LHCN-M2 (cell line): Measurements from ENCODE around the gene PLPP4. TPM values are rescaled to one million over a fixed set of nuclear protein-coding genes. Genes with fewer than 3 reads are reported as not detected.

ENCODE experiments used
- DNase-seq: peaks from one replicate; pipeline ENCODE4 v3.0.0-alpha.2; 2012; ENCODE audit warnings: low read depth
- total RNA-seq: library from RNA; depleted of rRNA; stranded (reverse); fragments of >200 nt; gene quantifications from 2 replicates; pipeline ENCODE4 v1.2.3, GENCODE V29; 2014

The PLPP4 gene
- total RNA-seq, 1 experiment from 2014 or later: 0.46 TPM

DNA sequence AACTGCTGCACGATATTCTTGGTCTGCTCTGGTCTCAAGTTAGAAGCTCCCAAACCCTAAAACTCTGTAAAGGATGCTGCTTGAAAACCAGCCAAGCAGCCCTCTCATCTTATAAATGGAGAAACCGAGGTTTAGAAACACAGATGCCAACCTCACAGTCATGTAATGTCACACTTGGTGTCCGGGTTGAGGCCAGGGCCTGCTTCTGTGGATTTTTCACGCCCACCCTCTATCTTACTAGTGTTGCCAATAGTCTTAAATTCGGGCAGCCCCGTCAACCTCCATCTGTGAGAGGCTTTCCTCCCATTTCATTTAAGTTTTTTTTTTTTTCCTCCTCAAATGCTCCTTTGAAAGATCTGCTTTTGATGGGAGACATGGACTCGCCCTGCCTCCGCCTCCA is 28.9 kb downstream of the PLPP4 start:
- DNase-seq: no peak

DNA sequence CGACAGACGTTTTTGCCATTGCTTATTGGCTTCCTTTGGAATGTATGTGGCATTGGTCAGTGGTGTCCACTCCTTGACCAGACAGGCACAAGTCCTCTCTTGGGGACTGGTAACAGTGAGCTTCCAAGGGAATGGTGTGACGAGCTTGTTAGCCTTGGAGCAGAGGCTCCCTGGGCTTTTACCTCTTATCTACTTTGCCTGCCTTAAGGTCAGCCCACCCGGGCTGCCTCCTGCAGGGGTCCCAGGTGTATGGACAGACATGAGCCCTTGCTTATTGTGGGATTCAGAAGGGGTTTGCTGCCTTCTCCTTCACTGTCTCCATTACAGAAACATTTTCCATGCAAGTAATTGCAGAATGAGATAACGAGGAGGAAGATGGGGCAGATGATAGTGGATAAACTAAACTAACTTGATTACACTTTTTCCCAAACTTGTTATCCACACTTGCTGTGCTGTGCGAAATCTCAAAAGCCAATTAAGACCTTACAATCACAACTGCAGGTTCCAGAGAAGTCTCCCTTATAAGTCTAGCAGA is 29.7 kb downstream of the PLPP4 start:
- no peak for DNase-seq

DNA sequence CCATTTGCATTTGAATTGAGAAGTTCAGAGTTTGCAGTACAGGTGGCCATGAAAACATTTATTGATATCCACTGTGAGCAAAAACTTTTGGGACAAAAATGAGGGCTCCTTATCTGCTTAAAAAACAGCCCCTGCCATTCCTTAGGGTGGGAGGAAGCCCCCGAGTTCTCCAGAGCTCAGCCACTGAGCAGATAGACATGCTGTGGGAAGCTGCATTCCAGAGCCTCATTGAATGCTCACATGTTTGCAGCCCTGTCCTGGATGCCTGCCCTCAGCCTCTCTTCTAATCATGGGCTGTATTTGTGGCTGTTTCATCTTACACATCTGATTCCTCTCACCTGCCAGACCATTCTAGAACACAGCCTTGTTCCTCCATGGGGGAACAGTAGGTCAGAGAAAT is 33.3 kb downstream of the PLPP4 start:
- no peak for DNase-seq

DNA sequence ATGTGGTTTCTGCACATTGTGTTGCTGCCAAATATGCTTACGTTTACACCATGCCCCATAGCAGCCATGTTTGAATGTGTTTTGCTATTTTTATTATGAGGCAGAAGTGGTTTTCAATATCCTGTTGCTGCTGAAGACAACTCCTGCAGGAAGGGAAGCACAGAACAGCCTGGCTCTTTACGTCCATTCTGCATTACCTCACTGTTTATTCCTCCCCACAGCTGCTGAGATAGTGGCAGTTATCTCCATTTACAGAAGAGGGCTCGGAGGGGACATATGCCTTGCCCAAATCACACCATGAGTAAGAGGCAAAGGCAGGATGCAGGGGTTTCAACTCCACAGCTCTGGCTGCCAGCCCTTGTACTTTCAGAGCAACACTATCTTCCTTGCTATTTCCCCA is 35.3 kb downstream of the PLPP4 start:
- DNase-seq: no peak

DNA sequence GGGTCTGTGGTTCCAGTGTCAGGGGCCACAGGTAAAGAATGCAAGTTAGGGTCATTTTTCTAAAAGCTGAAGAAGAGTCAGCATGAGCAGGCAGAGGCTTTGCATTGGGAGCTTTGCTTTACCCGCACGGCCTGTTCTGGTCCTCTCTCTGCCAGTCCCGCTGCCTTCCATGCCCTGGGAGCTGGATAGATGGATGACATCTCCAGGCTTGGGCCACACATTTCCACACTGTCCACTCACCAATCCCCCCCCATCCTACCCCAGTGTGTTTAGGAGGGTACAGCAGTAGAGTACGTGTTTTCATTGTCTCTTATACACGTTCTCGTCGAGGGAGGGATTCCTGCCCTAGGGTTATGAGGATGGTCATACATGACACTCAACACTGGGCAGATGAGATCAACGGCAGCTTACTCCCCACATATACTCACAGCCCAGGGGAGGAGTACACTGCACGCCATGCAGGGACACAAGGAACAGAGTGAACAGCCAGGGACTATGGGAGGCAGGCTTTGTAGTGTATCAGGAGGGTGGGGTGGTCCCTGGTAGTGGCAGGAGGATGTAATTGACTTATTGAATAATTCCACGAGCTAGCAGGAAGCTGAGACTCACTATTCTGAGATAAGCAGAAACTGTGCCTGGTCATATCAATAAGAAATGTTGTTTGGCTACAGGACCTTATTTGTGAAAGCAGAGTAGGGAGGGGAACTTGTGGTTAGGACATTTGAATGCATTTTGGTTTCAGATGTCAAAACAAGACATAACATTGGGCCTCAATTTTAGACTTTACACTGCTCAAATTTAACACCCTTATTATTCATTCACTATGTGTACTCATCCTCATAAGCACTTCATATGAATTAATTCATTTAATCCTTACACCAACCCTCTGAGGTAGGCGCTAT is 36.6 kb downstream of the PLPP4 start:
- DNase-seq: no peak

DNA sequence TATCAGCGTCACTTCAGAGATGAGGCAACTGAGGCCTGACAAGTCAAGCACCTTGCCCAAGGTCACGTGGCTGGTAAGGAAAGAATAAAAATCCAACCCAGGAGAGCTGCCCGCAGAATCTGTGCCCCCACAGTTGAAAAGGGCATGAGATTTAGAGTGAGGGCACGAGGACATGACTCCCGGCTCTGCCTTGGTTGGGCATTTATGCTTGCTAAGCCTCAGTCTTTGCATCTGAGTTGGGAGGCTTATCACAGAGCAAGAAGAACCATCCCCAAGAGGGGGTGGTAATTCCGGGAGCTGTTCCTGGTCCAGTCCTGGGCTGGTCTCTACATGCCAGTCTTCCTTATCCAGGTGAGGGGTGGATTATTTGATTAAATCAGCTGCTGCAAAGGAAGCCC is 37.3 kb downstream of the PLPP4 start:
- DNase-seq: no peak

DNA sequence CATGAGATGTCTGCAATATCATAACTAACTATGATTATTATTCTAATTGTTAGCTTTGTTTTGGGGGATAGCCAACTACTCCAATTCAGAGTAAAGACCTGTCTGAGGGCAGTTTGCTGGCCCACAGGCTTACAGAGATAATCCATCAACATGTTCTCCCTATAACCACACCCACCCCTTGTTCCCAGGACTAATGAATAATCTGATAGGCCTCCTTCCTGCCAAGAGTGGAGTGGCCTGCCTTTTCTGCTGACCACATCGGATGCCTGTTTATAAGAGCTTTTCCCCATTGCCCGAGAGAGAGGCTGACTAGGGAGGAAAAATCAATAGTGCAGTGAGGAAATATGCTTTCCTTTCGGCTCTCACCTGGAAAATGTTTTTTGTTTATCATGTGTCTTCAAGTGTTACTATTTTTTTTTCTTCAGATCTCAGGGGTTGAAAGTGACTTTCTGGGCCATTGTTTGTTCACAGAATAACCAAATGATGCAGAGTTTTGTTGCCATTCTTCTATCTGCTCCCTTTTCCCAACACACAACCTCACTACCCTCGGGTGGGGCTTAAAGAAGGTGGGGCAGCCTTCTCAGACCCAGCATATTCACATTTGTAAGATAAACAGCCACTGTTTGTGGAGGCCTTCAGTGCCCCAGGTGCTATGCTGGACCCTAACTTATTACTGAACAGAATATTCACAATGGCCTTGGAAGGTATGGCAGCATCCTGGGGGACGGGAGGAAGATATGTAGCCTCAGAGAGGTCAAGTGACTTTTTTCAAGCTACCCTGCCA is 38.4 kb downstream of the PLPP4 start:
- DNase-seq: no peak

DNA sequence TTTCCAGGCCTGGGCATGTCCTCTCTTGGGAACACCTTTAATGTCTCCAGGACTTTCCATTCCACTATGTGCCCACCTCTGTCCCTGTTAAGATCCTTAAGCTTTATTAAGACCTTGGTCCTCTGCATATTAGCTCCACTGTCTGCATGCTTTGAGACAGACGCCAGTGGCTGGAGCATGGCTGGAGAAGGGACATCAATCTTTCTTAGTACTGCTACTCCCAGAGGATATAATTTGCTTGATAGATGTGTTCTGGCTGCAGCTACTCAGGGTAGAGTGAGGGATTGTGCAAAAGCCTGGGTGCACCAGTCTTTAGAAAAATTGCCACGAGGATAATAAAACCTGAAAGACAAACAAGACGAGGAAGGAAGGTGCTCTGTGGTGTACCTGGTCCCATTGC is 42.9 kb downstream of the PLPP4 start:
- DNase-seq: no peak

DNA sequence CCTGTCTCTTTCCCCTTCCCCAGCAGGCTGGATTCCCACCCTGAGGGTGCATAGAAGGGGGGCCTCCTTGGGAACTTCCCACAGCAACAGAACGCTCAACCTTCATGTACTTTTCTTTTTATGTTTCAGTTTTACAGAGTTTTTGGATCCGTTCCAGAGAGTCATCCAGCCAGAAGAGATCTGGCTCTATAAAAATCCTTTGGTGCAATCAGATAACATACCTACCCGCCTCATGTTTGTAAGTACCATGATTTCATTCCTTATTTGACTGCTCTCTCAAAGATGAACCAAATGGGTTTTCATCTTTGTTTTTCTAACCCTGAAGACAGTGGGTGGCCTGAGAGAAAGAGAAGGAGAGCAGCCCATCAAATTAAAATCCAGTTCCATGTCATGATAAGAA is 46.7 kb downstream of the PLPP4 start:
- DNase-seq: no peak

DNA sequence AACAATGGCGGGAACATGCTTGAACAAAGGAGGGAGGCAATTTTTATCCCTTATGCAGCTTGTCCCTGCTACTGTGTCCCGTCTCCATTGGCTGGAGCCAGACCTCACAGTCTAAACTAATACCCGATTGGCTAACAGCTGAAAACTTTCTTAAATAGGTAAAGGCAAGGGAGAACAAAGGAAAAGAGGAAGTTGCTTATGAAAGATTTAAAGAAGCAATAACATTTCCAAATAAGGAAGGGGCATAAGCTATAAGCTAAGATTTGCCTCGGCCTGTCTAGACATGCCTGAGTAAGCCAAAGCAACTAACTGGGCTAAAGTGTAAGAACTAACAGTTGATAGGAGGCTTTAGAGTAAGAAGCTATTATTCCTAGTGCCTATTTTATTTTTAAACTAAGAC is 47.2 kb downstream of the PLPP4 start:
- DNase-seq: peak; percentile 1

DNA sequence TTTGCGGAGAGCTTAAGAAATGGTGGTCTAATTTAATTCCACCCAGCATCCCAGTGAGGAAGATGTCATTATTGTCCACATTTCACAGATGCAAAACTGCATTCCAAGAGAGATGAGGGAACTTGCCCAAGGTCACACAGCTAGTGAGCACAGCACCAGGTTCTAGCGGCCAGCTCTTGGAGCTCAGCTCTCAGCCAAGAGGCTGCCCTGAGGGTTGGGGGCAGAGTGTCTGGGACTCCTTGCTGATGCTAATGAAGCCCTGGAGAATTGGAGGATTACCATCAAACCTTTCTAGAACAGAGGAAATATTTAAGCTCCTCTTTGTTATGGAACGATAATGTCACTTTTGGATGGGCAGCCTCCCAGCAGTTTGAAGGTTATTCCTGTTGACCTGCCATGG is 48.0 kb downstream of the PLPP4 start:
- DNase-seq: no peak

DNA sequence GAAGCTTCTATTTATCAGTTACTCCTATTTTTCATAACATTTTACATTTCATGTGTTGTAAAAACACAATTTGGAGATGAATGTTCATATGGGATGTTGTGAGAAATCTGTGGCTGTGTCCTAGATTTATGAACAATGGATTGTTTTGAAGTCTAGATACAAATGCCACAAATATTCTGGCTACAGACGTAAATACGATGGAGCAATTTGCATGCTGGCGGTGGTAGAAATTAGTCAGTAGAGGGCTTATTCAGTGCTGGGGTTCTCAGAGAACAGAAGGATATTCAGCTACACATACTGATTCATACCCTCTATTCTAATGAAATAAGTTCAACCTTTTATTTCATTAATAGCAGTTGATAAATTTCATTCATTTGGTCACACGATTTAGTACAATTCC is 48.8 kb downstream of the PLPP4 start:
- no peak for DNase-seq

DNA sequence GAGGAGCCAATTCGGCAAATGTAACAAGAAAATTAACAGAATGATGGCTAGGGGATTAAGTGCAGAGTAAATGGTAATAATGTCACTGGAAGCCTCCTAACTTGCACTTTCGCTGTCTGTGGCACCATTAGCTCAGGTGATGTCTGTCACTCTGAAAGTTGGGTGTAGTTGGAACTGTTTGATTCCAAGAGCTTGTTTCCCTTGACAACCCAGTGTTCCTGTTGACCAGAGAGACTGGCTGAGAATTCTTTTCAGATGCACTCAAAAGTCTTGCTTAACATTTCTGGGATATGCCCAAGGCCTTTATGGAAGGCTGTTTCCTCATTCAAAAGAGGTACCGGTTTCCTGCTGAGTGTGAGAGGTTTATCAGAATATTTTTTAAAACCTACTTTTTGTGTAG is 49.6 kb downstream of the PLPP4 start:
- no peak for DNase-seq

DNA sequence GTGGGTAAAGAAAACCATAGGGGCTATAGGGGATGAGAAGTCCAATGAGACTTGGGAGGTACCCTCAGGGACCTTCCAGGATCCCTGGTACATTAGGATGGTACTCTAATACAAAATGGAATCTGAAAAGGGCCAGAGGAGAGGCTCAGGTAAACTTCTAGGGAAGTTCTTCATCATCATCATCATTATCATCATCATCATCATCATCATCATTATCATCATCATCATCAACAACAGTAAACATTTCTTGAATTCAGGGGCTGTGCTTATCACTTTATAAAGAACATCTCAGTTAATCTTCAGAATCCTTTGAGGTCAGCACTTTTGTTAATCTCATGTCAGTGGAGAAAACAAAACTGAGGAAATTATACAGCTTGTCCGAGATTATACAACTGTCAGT is 50.1 kb downstream of the PLPP4 start:
- no peak for DNase-seq

DNA sequence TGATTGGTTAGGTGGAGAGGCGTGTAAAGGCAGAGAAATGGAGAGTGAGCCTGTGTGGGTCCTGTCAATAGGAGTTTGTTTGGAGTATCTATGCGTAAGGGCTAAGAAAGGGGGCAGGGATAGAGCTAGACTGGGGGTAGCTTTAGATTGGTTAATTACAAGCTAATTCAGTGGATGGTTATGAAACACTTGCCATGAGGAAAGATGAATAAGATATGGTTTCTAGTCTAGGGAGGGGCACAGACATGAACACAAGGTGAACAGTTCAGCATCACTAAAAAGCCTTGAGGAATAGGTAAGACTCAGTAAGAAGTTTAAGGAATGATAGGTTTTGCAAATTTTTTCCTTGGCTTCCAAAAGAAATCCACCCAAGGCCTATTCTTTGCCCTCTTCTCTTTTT is 50.6 kb downstream of the PLPP4 start:
- DNase-seq: no peak

DNA sequence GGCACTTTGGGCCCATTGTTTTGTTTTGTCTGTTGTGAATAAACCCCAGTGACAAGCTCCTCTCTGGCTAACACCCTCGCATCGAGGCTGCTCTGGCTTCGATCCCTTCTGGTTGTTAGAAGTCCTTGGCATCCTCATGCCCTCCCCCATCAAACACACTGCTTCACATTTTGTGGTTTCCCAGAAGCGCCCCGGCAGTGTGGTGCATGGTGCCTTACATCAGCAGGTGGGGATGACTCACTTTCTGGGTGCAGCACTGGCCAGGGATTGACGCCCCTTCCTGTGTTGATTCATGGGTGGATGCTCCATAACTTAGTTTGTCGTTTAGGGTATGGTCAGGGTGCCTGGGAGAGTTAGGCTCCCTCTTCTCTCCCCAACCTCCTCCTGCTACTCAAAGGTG is 51.4 kb downstream of the PLPP4 start:
- peak; percentile 32 for DNase-seq

DNA sequence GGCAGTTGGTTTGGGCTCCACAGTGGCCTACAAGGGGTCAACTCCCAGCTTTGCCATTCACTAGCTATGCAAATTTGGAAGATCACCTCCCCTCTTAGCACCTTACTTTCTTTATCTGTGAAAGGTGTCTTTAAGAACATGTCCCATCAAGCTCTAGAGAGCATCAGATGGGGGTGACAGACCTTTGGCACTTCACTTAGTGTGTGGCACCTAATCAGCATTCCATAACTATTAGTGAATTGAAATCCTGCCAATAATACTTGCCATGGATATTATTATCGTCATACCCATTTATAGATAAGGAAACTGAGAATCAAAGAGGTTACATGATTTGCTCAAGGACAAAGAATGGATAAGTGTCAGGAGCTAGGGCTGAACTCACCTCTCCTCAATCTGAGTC is 51.9 kb downstream of the PLPP4 start:
- DNase-seq: no peak

DNA sequence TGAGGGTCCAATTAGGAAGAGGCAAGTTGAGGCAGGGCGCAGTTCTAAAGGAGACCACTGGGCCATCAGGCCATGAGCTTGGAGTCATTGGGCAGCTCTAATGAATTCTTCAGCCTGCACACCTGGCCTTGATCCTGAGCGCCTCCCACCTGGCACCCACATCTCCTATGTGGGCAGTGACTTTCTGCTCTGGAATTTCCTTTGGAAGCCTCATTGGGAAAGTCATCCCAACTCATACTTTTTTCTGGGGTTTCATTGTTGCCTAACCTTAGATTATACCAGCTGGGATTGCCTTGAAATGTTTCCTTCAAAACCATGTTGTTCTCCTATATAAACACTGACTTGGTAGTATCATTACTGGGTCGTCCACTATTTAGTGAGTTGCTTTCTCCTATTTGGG is 54.1 kb downstream of the PLPP4 start:
- peak; percentile 8 for DNase-seq

DNA sequence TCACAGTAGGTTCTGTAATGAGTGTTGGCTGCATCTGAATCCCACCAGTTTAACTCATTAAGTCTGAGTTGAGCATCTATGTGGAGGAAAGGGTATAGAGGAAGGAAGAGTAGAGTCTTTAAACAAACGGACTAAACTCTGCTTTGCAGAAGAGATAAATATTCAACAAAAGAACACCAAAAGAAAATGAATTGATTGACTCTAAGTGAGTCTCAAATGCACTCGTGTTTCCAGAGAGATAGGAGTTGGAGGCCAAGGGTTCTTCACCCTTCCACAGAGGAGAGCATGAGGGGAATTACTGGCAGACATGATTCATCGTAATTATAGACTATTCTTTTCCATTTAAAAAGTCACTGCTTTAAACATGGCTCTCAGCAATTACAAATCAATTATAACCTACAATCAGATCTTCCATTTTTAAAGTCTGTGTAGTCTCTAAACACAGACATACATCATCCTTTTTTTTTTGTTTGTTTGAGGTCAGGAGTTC is 56.3 kb downstream of the PLPP4 start:
- no peak for DNase-seq

DNA sequence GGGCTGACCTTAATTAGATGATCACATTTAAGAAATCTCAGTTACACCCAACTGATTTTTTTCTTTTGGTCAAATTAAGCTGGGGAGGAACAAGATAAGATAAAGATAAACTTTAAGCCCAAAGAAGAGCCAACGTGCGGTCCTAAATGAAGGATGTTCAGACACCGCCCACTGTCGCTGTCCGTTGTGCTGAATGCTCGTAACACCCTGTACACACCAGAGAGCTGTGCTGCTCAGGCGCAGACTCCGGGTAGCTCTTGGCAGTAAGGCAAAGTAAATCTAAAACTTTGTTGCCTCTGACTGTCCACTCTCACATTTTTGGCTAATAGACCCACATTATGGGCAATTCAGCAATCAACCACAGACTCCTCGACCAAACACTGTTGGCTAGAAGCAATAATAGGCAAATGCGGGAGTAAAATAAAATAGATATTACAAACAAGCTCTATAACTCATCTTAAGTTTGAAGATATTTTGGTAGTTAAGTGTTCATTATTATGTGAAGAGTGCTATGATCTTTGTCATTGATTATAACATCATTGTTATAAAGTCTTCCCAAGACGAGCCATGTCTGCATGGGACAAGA is 57.1 kb downstream of the PLPP4 start:
- peak; percentile 27 for DNase-seq

DNA sequence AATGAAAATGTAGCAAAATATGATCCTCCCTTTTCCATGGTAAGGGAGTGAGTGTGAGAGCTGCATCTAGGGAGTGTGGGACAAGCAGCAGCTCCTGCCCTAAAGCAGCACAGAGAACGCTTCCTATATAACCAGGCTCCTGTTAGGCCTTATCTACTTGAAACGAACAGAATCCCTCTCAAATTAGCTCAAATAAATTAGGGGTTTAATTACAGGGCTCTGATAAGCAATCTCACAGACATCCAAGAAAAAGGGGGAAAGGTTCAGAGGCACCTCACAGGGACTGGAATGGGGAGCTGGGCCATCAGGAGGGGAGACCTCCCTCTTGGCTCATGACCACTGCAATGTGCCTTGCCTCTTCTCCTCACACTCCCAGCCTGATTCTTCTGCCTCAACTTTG is 57.9 kb downstream of the PLPP4 start:
- no peak for DNase-seq

DNA sequence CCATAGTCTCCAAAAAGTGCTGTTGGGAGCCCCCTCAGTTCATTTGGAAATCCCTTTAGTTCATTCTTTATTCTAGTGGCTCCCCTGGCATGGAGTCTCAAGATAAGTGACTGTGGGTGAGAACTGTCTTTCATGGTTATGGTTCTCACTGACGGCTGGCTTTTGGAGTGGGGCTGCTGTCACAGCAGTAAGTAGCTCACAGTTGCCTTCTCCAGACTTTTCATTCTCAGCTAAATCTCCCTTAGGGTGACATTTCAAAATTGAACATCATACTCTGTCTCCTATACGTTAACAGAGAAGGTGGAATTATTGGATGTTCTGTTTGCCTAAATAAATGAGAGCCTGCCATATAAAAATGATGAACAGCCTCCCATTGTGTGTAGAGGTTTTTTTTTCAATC is 58.7 kb downstream of the PLPP4 start:
- no peak for DNase-seq
